Progenitor cell of endocrine pancreas (in vitro differentiated cells): ENCODE measurements around the gene PDC. TPM values are rescaled to one million over a fixed set of nuclear protein-coding genes. Genes with fewer than 3 reads are reported as not detected.

Source experiments
- DNase-seq: peaks from one replicate; pipeline ENCODE4 v3.0.0; 2021; ENCODE audit warnings: low spot score; ENCODE audit not compliant: unreplicated experiment
- H3K27ac Mint-ChIP-seq: 2 replicates; pipeline ENCODE4 v1.8.0; 2021; ENCODE audit warnings: mild to moderate bottlenecking, moderate library complexity, mixed read lengths
- H3K27me3 Mint-ChIP-seq: 2 replicates; pipeline ENCODE4 v1.8.0; 2021; ENCODE audit warnings: mixed read lengths
- H3K36me3 Mint-ChIP-seq: 2 replicates; pipeline ENCODE4 v1.8.0; 2022; ENCODE audit warnings: mixed read lengths; ENCODE audit not compliant: insufficient read depth
- H3K4me1 Mint-ChIP-seq: 2 replicates; pipeline ENCODE4 v1.8.0; 2021; ENCODE audit warnings: low read depth, mixed read lengths
- H3K4me3 Mint-ChIP-seq: 2 replicates; pipeline ENCODE4 v1.8.0; 2021; ENCODE audit warnings: low read depth, mild to moderate bottlenecking, moderate library complexity, mixed read lengths
- H3K9me3 Mint-ChIP-seq: 2 replicates; pipeline ENCODE4 v1.8.0; 2021; ENCODE audit warnings: low read depth, mixed read lengths
- total RNA-seq: library from RNA; stranded (reverse); gene quantifications from 2 replicates; pipeline ENCODE4 v1.2.1, GENCODE V29; 2021
- TF ChIP-seq, protein P1 (sequence below): fragments of 200-600 bp; sonication (generic); IDR thresholded peaks from one replicate; pipeline ENCODE4 v1.5.0; 2021; ENCODE audit warnings: antibody characterized with exemption, mild to moderate bottlenecking; ENCODE audit not compliant: unreplicated experiment

PDC gene
- total RNA-seq, 1 donor from 2014 or later = not detected

GRCh38 chr1:186424539-186424938 lies 36.4 kb downstream of the PDC start:
- no peak for DNase-seq
- Mint-ChIP-seq H3K27ac (no peak overlapping the region), H3K4me1 (no peaks in the 10 kb centered on the region), H3K27me3 (no peaks in the 10 kb centered on the region), H3K9me3 (peaks cover 3% of the 10 kb centered on the region), H3K4me3 (no peak overlapping the region), H3K36me3 (peaks cover 6% of the 10 kb centered on the region)
- TF ChIP-seq, protein P1, sequence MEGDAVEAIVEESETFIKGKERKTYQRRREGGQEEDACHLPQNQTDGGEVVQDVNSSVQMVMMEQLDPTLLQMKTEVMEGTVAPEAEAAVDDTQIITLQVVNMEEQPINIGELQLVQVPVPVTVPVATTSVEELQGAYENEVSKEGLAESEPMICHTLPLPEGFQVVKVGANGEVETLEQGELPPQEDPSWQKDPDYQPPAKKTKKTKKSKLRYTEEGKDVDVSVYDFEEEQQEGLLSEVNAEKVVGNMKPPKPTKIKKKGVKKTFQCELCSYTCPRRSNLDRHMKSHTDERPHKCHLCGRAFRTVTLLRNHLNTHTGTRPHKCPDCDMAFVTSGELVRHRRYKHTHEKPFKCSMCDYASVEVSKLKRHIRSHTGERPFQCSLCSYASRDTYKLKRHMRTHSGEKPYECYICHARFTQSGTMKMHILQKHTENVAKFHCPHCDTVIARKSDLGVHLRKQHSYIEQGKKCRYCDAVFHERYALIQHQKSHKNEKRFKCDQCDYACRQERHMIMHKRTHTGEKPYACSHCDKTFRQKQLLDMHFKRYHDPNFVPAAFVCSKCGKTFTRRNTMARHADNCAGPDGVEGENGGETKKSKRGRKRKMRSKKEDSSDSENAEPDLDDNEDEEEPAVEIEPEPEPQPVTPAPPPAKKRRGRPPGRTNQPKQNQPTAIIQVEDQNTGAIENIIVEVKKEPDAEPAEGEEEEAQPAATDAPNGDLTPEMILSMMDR = no peak

DNA sequence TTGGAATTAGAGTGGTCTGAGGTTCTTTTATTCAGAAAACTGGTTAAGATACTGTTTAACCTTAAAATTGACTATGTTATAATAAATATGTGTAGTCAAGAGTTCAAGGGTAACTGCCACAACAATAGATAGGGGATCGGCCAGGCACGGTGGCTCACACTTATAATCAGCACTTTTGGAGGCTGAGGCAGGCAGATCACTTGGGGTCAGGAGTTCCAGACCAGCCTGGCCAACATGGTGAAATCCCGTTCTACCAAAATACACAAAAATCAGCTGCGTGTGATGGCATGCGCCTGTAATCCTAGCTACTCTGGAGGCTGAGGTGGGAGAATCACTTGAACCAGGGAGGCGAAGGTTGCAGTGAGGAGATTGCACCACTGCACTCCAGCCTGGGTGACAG lies 39.5 kb downstream of the PDC start:
- Mint-ChIP-seq H3K4me3 (no peak overlapping the region), H3K36me3 (peaks cover 10% of the 10 kb centered on the region), H3K4me1 (no peaks in the 10 kb centered on the region), H3K27ac (no peak overlapping the region), H3K9me3 (no peaks in the 10 kb centered on the region), H3K27me3 (no peaks in the 10 kb centered on the region)
- TF ChIP-seq, protein P1 = no peak
- DNase-seq = no peak

GRCh38 chr1:186420923-186421322 lies 40.0 kb downstream of the PDC start:
- no peaks in the 10 kb centered on the region for H3K9me3 Mint-ChIP-seq
- no peaks in the 10 kb centered on the region for H3K27me3 Mint-ChIP-seq
- peaks cover 10% of the 10 kb centered on the region for H3K36me3 Mint-ChIP-seq
- no peak overlapping the region for H3K4me3 Mint-ChIP-seq
- TF ChIP-seq, protein P1 = no peak
- no peak overlapping the region for H3K27ac Mint-ChIP-seq
- H3K4me1 Mint-ChIP-seq = no peaks in the 10 kb centered on the region
- no peak for DNase-seq

DNA sequence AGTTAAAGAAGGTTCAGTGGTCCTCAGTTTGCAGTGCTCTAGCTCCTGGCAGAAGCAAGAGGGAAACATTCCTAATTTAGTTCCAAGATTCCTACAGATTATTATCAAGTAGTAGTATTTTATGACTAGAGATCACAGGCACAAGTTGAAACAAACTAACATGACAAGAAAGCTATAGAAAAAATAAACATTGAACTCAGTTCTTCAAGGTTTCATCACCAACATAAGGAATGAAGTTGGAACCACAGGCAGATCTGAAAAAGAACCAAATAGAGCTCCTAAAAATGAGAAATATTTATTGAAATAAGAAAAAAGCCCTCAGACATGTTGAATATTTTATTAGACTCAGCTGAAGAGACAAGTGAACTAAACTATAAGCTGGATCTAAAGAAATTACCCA lies 40.6 kb downstream of the PDC start:
- no peak overlapping the region for H3K4me3 Mint-ChIP-seq
- no peaks in the 10 kb centered on the region for H3K27me3 Mint-ChIP-seq
- DNase-seq = no peak
- TF ChIP-seq, protein P1 = no peak
- no peak overlapping the region for H3K27ac Mint-ChIP-seq
- H3K4me1 Mint-ChIP-seq = no peaks in the 10 kb centered on the region
- peaks cover 12% of the 10 kb centered on the region for H3K36me3 Mint-ChIP-seq
- H3K9me3 Mint-ChIP-seq = no peaks in the 10 kb centered on the region

- Mint-ChIP-seq H3K4me3 (no peak overlapping the region), H3K9me3 (no peaks in the 10 kb centered on the region), H3K36me3 (peaks cover 15% of the 10 kb centered on the region), H3K4me1 (no peaks in the 10 kb centered on the region), H3K27ac (no peak overlapping the region), H3K27me3 (no peaks in the 10 kb centered on the region)
- TF ChIP-seq, protein P1 = no peak
- no peak for DNase-seq
Observed at GRCh38 chr1:186418503-186418902, 42.4 kb downstream of the PDC start.

DNA sequence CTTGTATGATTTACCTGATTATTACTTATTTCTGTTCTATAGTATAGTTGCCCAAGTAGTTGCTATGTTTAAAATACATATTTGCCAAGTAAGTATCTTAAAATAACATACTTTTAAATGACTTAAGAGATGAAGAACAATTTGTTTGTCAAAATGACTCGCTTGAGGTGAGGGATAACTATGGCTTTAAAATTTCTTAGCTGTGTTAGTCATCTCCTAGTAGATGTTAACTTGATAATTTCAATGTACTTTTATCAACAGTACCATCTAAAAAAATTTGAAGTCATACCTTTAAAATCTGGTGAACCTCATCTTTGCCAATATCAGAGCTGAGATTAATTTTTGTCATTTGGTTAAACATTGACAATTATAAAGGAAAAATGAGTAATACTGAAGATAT lies 47.6 kb downstream of the PDC start:
- Mint-ChIP-seq H3K27me3 (no peaks in the 10 kb centered on the region), H3K36me3 (peaks cover 9% of the 10 kb centered on the region), H3K27ac (no peak overlapping the region), H3K9me3 (no peaks in the 10 kb centered on the region), H3K4me3 (no peak overlapping the region), H3K4me1 (no peaks in the 10 kb centered on the region)
- DNase-seq = no peak
- TF ChIP-seq, protein P1 = no peak
